Measurements from ENCODE around the gene FANCC. TPM values are rescaled to one million over a fixed set of nuclear protein-coding genes. Genes with fewer than 3 reads are reported as not detected.

The FANCC gene
- total RNA-seq, 6 experiments from 2014 or later, result 4.7 to 7.1 (median 5.7) TPM

GRCh38 chr9:95143591-95144561, 173.6 kb downstream of the FANCC start:
- H3K4me3 Mint-ChIP-seq, result no peak overlapping the region
- H3K36me3 Mint-ChIP-seq (ENCODE audit: low read depth), result no peaks in the 10 kb centered on the region
- H3K27me3 Mint-ChIP-seq (ENCODE audit: insufficient read depth), result no peaks in the 10 kb centered on the region
- no peak overlapping the region for H3K27ac Mint-ChIP-seq
- TF ChIP-seq CTCF (IDR thresholded peaks at IDR 0.05), result no peak
- peaks cover 18% of the 10 kb centered on the region for H3K4me1 Mint-ChIP-seq (ENCODE audit: low read depth)
- H3K9me3 Mint-ChIP-seq, result no peaks in the 10 kb centered on the region
- DNase-seq, result no peak

- Mint-ChIP-seq H3K4me1 (ENCODE audit: low read depth) (peaks cover 18% of the 10 kb centered on the region), H3K27me3 (ENCODE audit: insufficient read depth) (no peaks in the 10 kb centered on the region), H3K9me3 (no peaks in the 10 kb centered on the region), H3K36me3 (ENCODE audit: low read depth) (no peaks in the 10 kb centered on the region; the same call in 1 of the 2 replicates), H3K27ac (no peak overlapping the region), H3K4me3 (no peak overlapping the region)
- no peak for DNase-seq
- TF ChIP-seq CTCF (IDR thresholded peaks at IDR 0.05), result no peak
These were observed 174.8 kb downstream of the FANCC start for GRCh38 chr9:95142728-95143127.

GRCh38 chr9:95142315-95142714, 175.2 kb downstream of the FANCC start:
- no peaks in the 10 kb centered on the region for H3K27me3 Mint-ChIP-seq (ENCODE audit: insufficient read depth)
- H3K9me3 Mint-ChIP-seq, result no peaks in the 10 kb centered on the region
- H3K27ac Mint-ChIP-seq, result no peak overlapping the region
- no peak overlapping the region for H3K4me3 Mint-ChIP-seq
- H3K4me1 Mint-ChIP-seq (ENCODE audit: low read depth), result peaks cover 18% of the 10 kb centered on the region
- no peak for DNase-seq
- peaks cover 3% of the 10 kb centered on the region; the same call in 1 of the 2 replicates for H3K36me3 Mint-ChIP-seq (ENCODE audit: low read depth)
- TF ChIP-seq CTCF (IDR thresholded peaks at IDR 0.05), result no peak

- no peak overlapping the region for H3K27ac Mint-ChIP-seq
- no peak for TF ChIP-seq CTCF (IDR thresholded peaks at IDR 0.05)
- no peak for DNase-seq
- no peaks in the 10 kb centered on the region for H3K9me3 Mint-ChIP-seq
- H3K4me3 Mint-ChIP-seq, result no peak overlapping the region
- peaks cover 3% of the 10 kb centered on the region; the same call in 1 of the 2 replicates for H3K36me3 Mint-ChIP-seq (ENCODE audit: low read depth)
- H3K27me3 Mint-ChIP-seq (ENCODE audit: insufficient read depth), result no peaks in the 10 kb centered on the region
- H3K4me1 Mint-ChIP-seq (ENCODE audit: low read depth), result peaks cover 18% of the 10 kb centered on the region
These were observed 176.7 kb downstream of the FANCC start for GRCh38 chr9:95140821-95141220.

GRCh38 chr9:95139126-95139525, 178.4 kb downstream of the FANCC start:
- H3K9me3 Mint-ChIP-seq, result no peaks in the 10 kb centered on the region
- TF ChIP-seq CTCF (IDR thresholded peaks at IDR 0.05), result no peak
- H3K4me1 Mint-ChIP-seq (ENCODE audit: low read depth), result peaks cover 17% of the 10 kb centered on the region
- no peak overlapping the region for H3K27ac Mint-ChIP-seq
- no peak for DNase-seq
- H3K36me3 Mint-ChIP-seq (ENCODE audit: low read depth), result peaks cover 3% of the 10 kb centered on the region; the same call in 1 of the 2 replicates
- H3K27me3 Mint-ChIP-seq (ENCODE audit: insufficient read depth), result no peaks in the 10 kb centered on the region
- no peak overlapping the region for H3K4me3 Mint-ChIP-seq

Data from HFFc6 (cell line).